22Rv1 (cell line): ENCODE data around the gene TTLL8.

Source experiments
- ZFX ChIP-seq: fragments of 450-650 bp; IDR thresholded peaks from 2 replicates; pipeline ENCODE4 v1.6.1; 2017; ENCODE audit warnings: antibody characterized with exemption, borderline replicate concordance
- TF ChIP-seq, protein P1 (sequence below): fragments of 450-650 bp; IDR thresholded peaks from 2 replicates; pipeline ENCODE4 v1.5.1; 2017; ENCODE audit warnings: mild to moderate bottlenecking

DNA sequence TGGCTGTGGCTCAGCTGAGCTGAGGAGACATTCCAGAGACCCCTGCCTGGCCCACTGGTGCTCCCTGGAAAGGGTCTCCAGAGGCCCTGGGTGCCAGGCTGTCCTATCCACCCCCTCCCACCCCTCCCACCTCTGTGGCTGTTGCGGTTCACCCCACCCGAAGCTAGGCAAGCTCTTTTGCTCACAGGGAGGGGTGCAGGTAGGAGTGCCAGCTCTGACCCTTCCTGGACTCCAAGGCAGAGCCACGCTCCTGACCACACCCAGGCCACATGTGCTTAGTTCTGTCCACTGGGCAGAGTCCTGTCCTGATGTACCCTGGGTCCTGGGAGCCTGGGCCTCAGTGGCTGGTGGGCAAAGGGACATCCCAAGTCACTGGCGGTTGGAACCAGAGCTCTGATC lies 62.0 kb downstream of the TTLL8 start:
- TF ChIP-seq, protein P1, sequence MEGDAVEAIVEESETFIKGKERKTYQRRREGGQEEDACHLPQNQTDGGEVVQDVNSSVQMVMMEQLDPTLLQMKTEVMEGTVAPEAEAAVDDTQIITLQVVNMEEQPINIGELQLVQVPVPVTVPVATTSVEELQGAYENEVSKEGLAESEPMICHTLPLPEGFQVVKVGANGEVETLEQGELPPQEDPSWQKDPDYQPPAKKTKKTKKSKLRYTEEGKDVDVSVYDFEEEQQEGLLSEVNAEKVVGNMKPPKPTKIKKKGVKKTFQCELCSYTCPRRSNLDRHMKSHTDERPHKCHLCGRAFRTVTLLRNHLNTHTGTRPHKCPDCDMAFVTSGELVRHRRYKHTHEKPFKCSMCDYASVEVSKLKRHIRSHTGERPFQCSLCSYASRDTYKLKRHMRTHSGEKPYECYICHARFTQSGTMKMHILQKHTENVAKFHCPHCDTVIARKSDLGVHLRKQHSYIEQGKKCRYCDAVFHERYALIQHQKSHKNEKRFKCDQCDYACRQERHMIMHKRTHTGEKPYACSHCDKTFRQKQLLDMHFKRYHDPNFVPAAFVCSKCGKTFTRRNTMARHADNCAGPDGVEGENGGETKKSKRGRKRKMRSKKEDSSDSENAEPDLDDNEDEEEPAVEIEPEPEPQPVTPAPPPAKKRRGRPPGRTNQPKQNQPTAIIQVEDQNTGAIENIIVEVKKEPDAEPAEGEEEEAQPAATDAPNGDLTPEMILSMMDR = no peak
- TF ChIP-seq ZFX = no peak
